HCT116 (cell line): ENCODE results near the gene ATP10B.

Source experiments
- ATF3 ChIP-seq: IDR thresholded peaks from 2 replicates; pipeline ENCODE4 v1.6.1; 2012
- CEBPB ChIP-seq: IDR thresholded peaks from 2 replicates; pipeline ENCODE4 v1.6.1; 2012; ENCODE audit warnings: low read depth
- CTCF ChIP-seq, 3 experiments: fragments of 200-600 bp in 1 of 3; sonication (generic) in 1 of 3; IDR thresholded peaks in 2 of 3; conservative IDR thresholded peaks in 1 of 3; 2 replicates each; pipeline ENCODE4 v1.5.1; 2012 to 2017; ENCODE audit warnings: low read depth in 2 of 3, low read length in 2 of 3, antibody characterized with exemption in 1 of 3, borderline replicate concordance in 1 of 3, control low read depth in 1 of 3, mild to moderate bottlenecking in 1 of 3, mixed read lengths in 1 of 3, mixed run types in 1 of 3, moderate library complexity in 1 of 3; ENCODE audit not compliant: insufficient read depth in 1 of 3
- EGR1 ChIP-seq: IDR thresholded peaks from 2 replicates; pipeline ENCODE4 v1.6.1; 2012; ENCODE audit warnings: low read depth
- EZH2 ChIP-seq: fragments of 200-600 bp; sonication (generic); IDR thresholded peaks from 2 replicates; pipeline ENCODE4 v1.6.1; 2017; ENCODE audit warnings: antibody characterized with exemption, mixed run types
- EZH2phosphoT487 ChIP-seq: fragments of 200-600 bp; IDR thresholded peaks from 2 replicates; pipeline ENCODE4 v1.6.1; 2018; ENCODE audit warnings: antibody characterized with exemption, borderline replicate concordance
- JUND ChIP-seq: IDR thresholded peaks from 2 replicates; pipeline ENCODE4 v1.6.1; 2012
- POLR2A ChIP-seq: IDR thresholded peaks from 2 replicates; pipeline ENCODE4 v1.7.0; 2011; ENCODE audit warnings: borderline replicate concordance; ENCODE audit not compliant: insufficient read depth, insufficient read length; ENCODE audit errors: extremely low read depth
- POLR2AphosphoS5 ChIP-seq: IDR thresholded peaks from 2 replicates; pipeline ENCODE4 v1.6.1; 2011; ENCODE audit warnings: mild to moderate bottlenecking, low read depth, low read length, moderate library complexity
- RAD21 ChIP-seq: IDR thresholded peaks from 2 replicates; pipeline ENCODE4 v1.6.1; 2012; ENCODE audit warnings: low read depth, mild to moderate bottlenecking
- ZBTB33 ChIP-seq: IDR thresholded peaks from 2 replicates; pipeline ENCODE4 v1.6.1; 2011; ENCODE audit warnings: mild to moderate bottlenecking, low read length, moderate library complexity; ENCODE audit not compliant: insufficient replicate concordance; ENCODE audit errors: extremely low read depth

- no peak for TF ChIP-seq EGR1
- no peak for TF ChIP-seq ATF3
- no peak for TF ChIP-seq CEBPB
- TF ChIP-seq POLR2A: no peak
- no peak for TF ChIP-seq ZBTB33
- TF ChIP-seq EZH2phosphoT487: no peak
- no peak for TF ChIP-seq JUND
- TF ChIP-seq CTCF (IDR thresholded peaks at IDR 0.05 in 2 of 3, conservative IDR thresholded peaks at IDR 0.05 in 1 of 3; ENCODE audit: borderline replicate concordance in 1 of 3, insufficient read depth in 1 of 3, low read depth in 2 of 3, low read length in 2 of 3): no peak
- no peak for TF ChIP-seq RAD21
- TF ChIP-seq EZH2: no peak
- TF ChIP-seq POLR2AphosphoS5: no peak
These were observed 183.7 kb downstream of the ATP10B start for GRCh38 chr5:160668356-160668755.
